Ureter (tissue), 1 donor: ENCODE results near the gene KSR1. TPM values are rescaled to one million over a fixed set of nuclear protein-coding genes. Genes with fewer than 3 reads are reported as not detected.
"Not testable (repeated sequence)": the region's sequence is repeated elsewhere in the genome, so short reads cannot be mapped to it uniquely, and the experiment has no call there.

Experiments
- DNase-seq: peaks from one replicate; pipeline ENCODE4 v3.0.0-alpha.2; 2020; ENCODE audit warnings: low spot score
- total RNA-seq: library from RNA; stranded (reverse); gene quantifications from one replicate; pipeline ENCODE4 v1.2.4, GENCODE V29; 2023
- donor health status: DM: yes; HTN: yes; CAD: no.

The KSR1 gene
- total RNA-seq, 1 donor from 2014 or later: 61.9 TPM

- DNase-seq: no peak
Measured at GRCh38 chr17:27633312-27634025, 177.2 kb downstream of the KSR1 start.

DNA sequence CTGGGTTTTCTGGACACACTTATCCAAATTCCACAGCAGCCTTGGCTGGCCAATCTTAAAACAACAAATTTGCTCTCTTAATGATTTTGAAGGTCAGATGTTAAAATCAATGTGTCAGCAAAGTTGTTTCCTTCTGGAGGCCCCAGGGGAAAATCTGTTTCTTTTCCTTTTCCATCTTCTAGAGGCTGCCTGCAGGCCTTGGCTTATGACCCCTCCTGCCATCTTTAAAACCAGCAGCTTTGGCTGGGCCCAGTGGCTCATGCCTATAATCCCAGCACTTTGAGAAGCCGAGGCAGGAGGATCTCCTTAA lies 177.7 kb downstream of the KSR1 start:
- no peak for DNase-seq

DNA sequence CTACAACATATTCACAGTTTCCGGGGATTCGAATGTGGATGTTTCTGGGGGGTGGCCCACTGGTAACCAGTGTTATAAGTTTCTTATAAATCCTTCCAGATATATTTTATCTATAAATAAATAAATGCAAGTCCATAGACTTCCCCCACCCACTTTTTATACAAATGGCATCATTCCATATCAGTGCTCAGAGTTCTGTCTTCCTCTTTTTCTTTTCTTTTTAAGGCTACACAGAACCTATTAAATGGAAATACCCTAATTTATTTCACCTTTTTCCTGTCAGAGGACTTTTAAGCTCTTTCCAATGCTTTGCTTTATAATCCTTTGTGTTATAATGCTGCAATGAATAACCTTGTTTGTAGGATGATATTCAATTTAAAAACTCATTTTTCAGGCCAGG lies 178.5 kb downstream of the KSR1 start:
- DNase-seq: no peak

GRCh38 chr17:27635275-27635823 lies 179.1 kb downstream of the KSR1 start:
- DNase-seq: no peak

DNA sequence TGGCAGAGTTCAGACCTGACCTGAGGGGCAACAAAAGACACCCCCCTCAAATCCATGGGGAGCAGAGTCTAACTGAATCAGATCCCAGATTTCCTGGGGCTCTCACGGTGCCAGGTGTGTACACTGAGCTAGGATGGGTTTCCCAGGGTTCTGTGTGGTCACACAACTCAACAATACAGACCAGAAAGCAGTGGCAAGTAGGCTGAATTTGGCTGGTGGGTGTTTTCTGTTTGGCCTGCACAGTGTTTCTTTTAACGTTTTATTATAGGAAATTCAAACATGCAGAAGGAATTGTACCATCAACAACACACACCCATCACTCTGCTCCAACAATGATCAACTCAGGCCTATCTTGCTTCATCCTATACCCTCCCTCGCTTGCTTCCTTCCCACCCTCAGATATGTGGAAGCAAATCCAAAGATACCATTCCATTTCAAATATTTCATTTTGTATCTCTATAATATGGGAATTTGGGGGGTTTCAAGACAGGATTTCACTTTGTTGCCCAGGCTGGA lies 179.8 kb downstream of the KSR1 start:
- DNase-seq: not testable (repeated sequence)

DNA sequence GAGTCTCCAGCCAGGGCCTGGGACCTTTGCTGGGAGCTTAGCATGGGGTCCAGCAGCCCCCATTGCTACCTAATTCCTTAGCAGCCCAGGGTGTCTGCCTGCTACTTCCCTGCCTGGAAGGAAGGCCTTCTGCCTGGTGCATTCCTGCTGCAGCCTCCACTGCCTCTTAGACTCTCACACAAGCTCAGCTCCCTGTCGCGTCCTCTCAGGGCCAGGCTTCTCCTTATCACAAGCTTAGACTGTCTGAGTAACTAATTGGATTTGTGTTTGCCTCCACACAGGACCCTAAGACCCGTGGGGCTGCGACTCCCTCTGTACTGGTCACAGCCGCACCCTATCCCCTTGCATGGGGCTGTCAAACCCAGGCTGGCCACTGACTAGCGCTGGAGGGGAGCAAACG lies 181.6 kb downstream of the KSR1 start:
- not testable (repeated sequence) for DNase-seq

DNA sequence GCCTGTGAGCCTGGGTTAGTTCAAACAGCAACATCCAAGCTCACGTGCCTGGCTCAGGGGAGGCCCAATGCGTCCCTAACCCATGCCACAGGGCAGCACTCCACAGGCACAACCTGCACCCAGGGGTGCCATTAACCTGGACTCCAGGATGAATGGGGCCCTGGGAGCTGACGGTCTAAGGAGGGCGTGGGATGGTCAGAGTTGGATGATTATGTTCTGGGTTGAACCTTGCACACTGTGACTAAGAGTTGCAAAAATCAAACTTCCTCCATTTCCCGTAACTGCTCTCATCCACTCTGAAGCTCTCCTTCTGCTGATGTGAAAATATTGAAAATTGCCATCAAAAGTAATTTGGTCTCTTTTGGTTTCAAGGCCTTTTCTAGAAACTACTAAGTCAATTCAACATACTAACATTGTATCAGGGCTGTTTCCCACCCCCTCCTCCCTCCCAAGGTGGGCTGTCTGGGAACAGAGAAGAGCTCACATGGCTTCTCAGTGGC lies 182.2 kb downstream of the KSR1 start:
- DNase-seq: not testable (repeated sequence)

DNA sequence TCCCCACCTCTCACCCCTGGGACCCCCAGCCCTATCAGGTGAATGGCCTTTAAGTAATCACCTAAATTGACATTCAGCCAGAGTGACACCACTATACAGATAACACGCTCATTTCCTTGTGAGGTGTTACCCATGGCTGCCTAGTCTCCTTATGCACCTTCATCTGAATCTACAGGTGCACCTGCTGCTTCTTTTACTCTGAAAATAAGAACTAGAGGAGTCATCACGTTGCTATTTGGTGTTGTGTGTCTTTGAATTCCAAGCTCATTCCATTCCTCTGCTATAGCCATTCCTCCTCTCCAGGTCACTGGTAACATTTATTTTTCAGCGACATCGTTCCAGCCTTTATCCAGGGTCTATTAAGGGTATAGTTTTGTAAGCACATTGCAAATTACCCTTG lies 184.5 kb downstream of the KSR1 start:
- DNase-seq: no peak

- no peak for DNase-seq
Measured at GRCh38 chr17:27644586-27644985, 188.3 kb downstream of the KSR1 start.

- DNase-seq: not testable (repeated sequence)
Measured at GRCh38 chr17:27645621-27646020, 189.4 kb downstream of the KSR1 start.

DNA sequence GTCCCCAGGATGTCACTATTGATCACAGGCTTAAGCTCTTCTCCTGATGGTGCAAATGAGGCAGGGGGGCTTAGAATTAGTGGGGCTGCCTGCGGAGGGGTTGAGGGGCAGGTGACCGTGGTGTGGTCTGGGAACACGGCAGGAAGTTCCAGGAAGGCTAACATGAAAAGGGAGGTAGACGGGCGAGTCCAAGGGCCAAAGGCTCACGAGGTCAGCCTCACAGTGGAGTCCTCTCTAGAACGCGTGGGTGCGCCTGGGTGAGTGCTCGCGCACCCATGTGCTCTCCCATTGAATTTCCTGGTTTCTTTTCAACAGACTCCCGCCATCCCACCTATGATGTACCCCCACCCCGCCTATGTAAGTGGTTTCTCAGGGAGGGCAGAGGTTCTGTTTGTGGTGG lies 190.0 kb downstream of the KSR1 start:
- no peak for DNase-seq

GRCh38 chr17:27647765-27648164 lies 191.5 kb downstream of the KSR1 start:
- DNase-seq: no peak

DNA sequence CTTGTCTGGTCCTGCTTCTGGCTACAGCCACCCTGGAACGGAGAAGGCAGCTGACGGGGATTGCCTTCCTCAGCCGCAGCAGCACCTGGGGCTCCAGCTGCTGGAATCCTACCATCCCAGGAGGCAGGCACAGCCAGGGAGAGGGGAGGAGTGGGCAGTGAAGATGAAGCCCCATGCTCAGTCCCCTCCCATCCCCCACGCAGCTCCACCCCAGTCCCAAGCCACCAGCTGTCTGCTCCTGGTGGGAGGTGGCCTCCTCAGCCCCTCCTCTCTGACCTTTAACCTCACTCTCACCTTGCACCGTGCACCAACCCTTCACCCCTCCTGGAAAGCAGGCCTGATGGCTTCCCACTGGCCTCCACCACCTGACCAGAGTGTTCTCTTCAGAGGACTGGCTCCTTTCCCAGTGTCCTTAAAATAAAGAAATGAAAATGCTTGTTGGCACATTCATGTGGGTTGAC lies 192.9 kb downstream of the KSR1 start:
- not testable (repeated sequence) for DNase-seq

DNA sequence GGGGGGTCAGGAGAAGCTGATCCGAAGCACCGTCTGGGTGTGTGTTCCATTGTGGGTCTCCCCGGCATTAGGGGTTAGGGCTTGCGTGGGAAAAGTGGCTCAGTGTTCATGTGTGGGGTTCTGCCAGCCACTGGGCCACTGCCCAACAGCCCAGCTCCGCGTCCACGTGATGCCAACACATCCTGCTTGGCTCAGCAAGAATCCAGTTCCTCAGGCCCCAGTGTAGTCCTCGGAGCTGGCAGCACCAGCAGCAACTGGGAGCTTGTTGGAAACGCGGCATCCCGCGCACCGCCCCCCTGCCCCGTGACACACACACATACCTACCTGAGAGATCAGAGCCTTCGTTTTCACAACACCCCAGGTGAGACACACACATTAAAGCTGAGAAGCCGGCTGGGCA lies 193.7 kb downstream of the KSR1 start:
- no peak for DNase-seq

DNA sequence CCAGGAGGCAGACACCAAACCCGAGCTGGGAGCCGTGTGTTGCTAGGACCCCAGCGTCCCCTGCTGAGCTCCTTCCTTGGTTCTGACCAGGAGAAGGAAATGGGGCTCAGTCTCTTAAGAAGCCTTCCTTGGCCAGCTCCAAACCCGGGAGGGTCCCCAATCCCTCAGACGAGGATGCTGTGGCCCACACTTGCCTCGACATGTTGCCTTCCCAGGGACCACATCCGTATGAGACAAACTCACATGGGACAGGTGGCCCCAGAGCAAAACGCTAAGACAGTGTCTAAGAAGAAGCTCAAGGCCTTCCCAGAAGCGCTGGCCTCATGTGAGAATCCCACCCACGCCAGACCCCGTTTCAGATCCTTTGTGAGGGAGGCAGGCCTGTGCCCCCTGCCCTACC lies 194.6 kb downstream of the KSR1 start:
- DNase-seq: no peak

DNA sequence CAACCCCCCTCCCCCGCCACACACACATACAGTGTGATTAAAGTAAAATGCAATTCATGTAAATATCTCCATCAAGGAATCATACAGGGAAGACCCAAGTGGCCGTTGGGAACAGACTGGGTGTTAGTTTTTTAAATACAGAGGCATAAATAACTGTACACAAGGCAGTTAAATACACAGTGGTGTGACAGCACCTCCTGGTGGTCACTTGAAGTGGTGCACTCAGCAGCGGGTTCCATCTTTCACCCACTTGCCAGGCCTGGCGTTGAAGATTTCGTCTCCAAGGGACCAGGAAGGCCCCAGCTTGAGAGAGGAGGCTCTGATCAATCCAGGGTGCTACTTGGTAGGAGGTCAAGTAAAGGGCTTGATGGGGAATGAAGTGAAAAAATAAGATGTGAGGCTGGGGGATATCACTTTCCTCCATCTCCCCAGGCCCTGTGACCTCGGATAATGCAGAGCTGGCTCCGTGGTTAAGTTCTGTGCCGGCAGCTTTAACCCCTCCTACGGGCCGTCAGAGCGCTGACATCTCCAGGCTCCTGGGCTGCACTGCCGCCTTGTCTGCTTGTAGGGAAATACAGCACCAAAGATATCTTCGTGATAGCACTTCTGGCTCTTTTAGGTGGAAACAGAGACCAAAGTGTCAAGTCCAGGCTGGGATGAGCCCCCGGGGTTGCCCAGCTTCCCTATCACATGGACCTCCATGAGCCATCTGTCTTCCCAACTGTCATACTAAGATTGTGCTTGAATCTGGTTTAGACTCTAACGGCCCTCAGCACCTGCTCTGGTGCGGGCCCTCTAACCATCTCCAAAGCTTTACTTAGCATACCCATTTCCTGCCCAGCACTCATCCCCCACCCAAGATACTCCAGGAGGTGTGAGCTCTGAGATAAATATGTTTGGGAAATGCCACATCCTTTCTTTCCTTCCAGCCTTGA lies 195.4 kb downstream of the KSR1 start:
- DNase-seq: peak; percentile 67

DNA sequence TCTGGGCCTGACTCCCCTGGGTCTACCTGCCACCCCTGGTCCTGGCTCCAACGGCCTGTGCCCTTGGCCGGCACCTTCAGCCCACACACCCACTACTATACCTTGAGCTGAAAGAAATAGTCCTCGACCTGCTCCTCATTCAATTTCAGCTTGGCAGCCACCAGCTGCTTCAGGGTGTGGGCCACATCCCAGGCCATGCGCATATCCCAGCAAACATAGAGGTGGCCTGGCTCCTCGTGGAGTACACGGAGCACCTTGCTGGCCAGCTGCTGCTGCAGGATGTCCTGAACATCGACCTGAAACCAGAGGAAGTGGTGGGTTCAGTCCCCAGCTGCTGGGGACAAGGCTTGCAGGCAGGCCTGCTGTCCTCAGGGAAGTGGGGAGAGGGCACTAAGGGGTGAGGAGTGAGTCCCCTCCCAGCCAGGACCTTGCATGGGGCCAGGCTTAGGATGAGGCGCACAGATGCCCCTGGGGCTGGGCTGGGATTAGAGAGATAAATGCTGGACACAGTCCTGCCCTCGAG lies 197.3 kb downstream of the KSR1 start:
- not testable (repeated sequence) for DNase-seq

- no peak for DNase-seq
Measured at GRCh38 chr17:27654136-27654535, 197.9 kb downstream of the KSR1 start.

DNA sequence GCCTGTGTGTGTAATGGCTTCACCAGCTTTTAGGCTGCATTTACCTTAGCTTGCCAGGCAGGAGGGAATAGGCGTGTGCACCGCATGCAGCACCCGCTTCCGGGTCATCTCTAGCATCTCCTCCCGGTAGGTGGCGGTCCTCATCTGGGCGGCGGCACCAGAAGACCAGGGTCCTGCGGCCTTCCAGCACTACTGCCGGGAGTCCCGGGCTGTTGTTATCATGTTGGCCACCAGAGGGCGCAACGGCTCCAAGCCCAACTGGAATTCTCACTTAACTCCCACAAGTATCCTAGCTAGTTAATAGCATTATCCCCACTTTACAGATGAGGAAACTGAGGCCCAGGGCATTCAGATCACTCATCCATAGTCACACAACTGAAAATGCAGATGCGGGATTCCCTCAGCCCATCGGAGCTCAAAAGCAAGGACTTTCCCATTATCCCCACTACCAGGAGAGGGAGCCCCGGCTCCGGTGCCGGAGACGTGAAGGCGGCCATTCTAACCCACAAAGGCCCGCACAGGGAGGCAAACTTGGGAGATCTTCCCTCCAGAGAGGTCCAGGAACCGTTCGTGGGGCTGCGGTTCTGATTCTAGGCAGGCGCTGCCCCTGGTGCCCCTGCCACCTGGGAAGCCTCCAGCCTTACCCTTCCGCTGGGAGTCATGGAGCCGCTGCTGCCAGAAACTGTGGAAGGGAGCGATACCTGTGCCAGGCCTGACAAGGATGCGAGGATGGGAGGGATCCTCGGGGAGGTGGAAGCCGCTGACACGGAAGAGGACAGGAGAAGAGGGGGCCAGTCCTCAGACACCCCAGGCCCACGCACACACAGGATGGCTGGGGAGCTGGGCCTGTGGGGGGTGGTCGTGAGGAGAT lies 198.6 kb downstream of the KSR1 start:
- peak; percentile 75 for DNase-seq

DNA sequence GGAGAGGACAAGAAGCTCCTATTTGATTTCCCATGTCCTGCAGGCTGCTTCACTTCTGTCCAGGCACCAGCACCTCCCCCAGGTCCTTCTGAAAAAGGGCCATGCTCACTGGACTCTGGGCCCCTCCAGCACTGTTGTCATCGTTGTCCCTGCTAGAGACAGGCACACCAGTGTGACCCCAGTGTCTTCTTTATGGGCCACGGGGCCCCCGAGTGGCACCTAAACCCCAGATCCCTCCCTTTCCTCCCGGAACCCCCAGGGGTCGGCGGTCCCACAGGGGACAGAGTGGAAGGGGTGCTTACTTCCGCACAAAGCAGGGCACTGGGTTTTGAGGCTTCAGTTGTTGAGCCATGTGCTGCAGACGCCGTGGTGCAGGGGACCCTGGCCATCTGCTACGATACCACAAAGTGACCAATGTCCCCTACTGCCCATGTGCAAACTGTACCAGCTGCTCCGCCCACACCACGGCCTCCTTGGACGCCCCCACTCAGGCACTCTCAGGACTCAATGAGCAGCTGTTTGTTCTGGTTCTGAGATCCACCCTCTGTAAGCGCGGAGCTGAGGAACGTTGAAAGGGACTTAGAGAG lies 199.4 kb downstream of the KSR1 start:
- not testable (repeated sequence) for DNase-seq

DNA sequence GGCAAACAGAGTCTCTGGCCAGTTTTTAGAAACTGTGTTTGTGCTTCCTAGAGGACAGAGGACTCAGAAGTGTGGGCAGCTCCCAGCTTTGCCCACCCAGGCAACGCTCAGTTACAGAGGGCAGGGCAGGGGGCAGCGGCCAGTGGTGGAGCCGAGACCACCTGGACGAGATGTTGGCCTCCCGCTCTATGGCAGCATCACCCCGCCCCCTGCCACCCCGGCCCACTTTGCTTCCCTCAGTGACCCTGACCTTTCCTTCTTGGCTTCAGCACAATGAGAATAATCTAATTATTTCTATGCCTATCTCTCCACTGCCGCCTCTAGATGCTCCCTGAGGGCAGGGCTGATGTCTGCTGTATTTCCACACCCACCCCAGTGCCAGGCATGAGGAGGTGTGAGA lies 200.4 kb downstream of the KSR1 start:
- DNase-seq: not testable (repeated sequence)
